Stimulated activated effector memory CD8-positive, alpha-beta T cell treated with anti-CD3 and anti-CD28 coated beads, Interleukin-12 subunit alpha, Interleukin-12 subunit beta, amount 100 ng/mL, for 72 hours (primary cell): ENCODE results near the gene TAF13.

ENCODE experiments used
- ATAC-seq: fragments of 150-1000 bp; cut with Tn5 transposase; 2 replicates; pipeline ENCODE4 v1.10.0; 2021
- DNase-seq, 2 donors: peaks; one replicate each; pipeline ENCODE4 v3.0.0; 2021 to 2022; ENCODE audit warnings: low spot score in 2 of 2
- H3K27ac Mint-ChIP-seq: one replicate; pipeline ENCODE4 v1.8.0; 2022; ENCODE audit warnings: mild to moderate bottlenecking, mixed read lengths
- H3K36me3 Mint-ChIP-seq: one replicate; pipeline ENCODE4 v1.8.0; 2022; ENCODE audit warnings: mild to moderate bottlenecking, mixed read lengths
- H3K4me1 Mint-ChIP-seq: one replicate; pipeline ENCODE4 v1.8.0; 2022; ENCODE audit warnings: mixed read lengths
- H3K4me3 Mint-ChIP-seq: one replicate; pipeline ENCODE4 v1.8.0; 2022; ENCODE audit warnings: mild to moderate bottlenecking, mixed read lengths
- H3K9me3 Mint-ChIP-seq: one replicate; pipeline ENCODE4 v1.8.0; 2022; ENCODE audit warnings: mixed read lengths

Gene TAF13

GRCh38 chr1:109075531-109076490 is at the start of gene TAF13:
TSS of gene TAF13 (minus strand) at chr1:109076003. CDS start at chr1:109075947, 56 bp downstream.
- H3K4me3 Mint-ChIP-seq = peak within 1 kb of the TSS; percentile 98
- peak within 1 kb of the TSS; percentile 99 for H3K27ac Mint-ChIP-seq
- no peaks in the 10 kb centered on the region for H3K9me3 Mint-ChIP-seq
- peak; percentile 100 for ATAC-seq
- DNase-seq = peak; percentile 77 to 93
- peaks cover 34% of the 10 kb centered on the region for H3K36me3 Mint-ChIP-seq
- H3K4me1 Mint-ChIP-seq = peaks cover 22% of the 10 kb centered on the region

- no peak overlapping the region for H3K4me3 Mint-ChIP-seq
- ATAC-seq (no peak), DNase-seq (no peak)
- H3K27ac Mint-ChIP-seq = no peak overlapping the region
- H3K36me3 Mint-ChIP-seq = peaks cover 7% of the 10 kb centered on the region
- H3K4me1 Mint-ChIP-seq = peaks cover 8% of the 10 kb centered on the region
- H3K9me3 Mint-ChIP-seq = no peaks in the 10 kb centered on the region
These were observed 44.6 kb upstream of the TAF13 start for GRCh38 chr1:109120356-109120755.

- Mint-ChIP-seq H3K4me1 (peaks cover 25% of the 10 kb centered on the region), H3K27ac (no peak overlapping the region), H3K4me3 (no peak overlapping the region), H3K36me3 (peaks cover 8% of the 10 kb centered on the region), H3K9me3 (no peaks in the 10 kb centered on the region)
- DNase-seq (no peak), ATAC-seq (no peak)
These were observed 42.3 kb upstream of the TAF13 start for GRCh38 chr1:109118089-109118488.

GRCh38 chr1:109116286-109116685 is 40.5 kb upstream of the TAF13 start:
- no peaks in the 10 kb centered on the region for H3K9me3 Mint-ChIP-seq
- peaks cover 13% of the 10 kb centered on the region for H3K36me3 Mint-ChIP-seq
- no peak for DNase-seq
- H3K4me3 Mint-ChIP-seq = no peak overlapping the region
- peak overlapping the region; percentile 74 for H3K27ac Mint-ChIP-seq
- peaks cover 32% of the 10 kb centered on the region for H3K4me1 Mint-ChIP-seq
- ATAC-seq = no peak

- DNase-seq = no peak
- Mint-ChIP-seq H3K4me3 (no peak overlapping the region), H3K36me3 (peaks cover 13% of the 10 kb centered on the region), H3K4me1 (peaks cover 32% of the 10 kb centered on the region), H3K9me3 (no peaks in the 10 kb centered on the region), H3K27ac (peak overlapping the region; percentile 74)
- peak; percentile 59 for ATAC-seq
These were observed 39.9 kb upstream of the TAF13 start for GRCh38 chr1:109115685-109116084.

- ATAC-seq = no peak
- H3K36me3 Mint-ChIP-seq = peaks cover 13% of the 10 kb centered on the region
- peaks cover 32% of the 10 kb centered on the region for H3K4me1 Mint-ChIP-seq
- DNase-seq = no peak
- H3K27ac Mint-ChIP-seq = no peak overlapping the region
- H3K9me3 Mint-ChIP-seq = no peaks in the 10 kb centered on the region
- H3K4me3 Mint-ChIP-seq = peak overlapping the region; percentile 87
These were observed 38.5 kb upstream of the TAF13 start for GRCh38 chr1:109114342-109114674.

GRCh38 chr1:109113590-109114341 is 38.0 kb upstream of the TAF13 start, which contains the start of gene ELAPOR1:
TSS of gene ELAPOR1 (plus strand) at chr1:109114115. CDS start at chr1:109114184, 69 bp downstream.
- Mint-ChIP-seq H3K4me3 (peak within 1 kb of the TSS; percentile 87), H3K36me3 (peaks cover 13% of the 10 kb centered on the region), H3K27ac (peak within 1 kb of the TSS; percentile 90), H3K4me1 (peaks cover 32% of the 10 kb centered on the region), H3K9me3 (no peaks in the 10 kb centered on the region)
- ATAC-seq = peak; percentile 87
- DNase-seq = peak; percentile 55 to 87

- H3K4me1 Mint-ChIP-seq = peaks cover 32% of the 10 kb centered on the region
- H3K36me3 Mint-ChIP-seq = peaks cover 13% of the 10 kb centered on the region
- H3K4me3 Mint-ChIP-seq = peak overlapping the region; percentile 87
These were observed 37.0 kb upstream of the TAF13 start for GRCh38 chr1:109112652-109113285.

GRCh38 chr1:109112056-109112651 is 36.4 kb upstream of the TAF13 start:
- Mint-ChIP-seq H3K9me3 (no peaks in the 10 kb centered on the region), H3K4me3 (peak overlapping the region; percentile 87), H3K27ac (peak overlapping the region; percentile 90), H3K36me3 (peaks cover 13% of the 10 kb centered on the region), H3K4me1 (peaks cover 32% of the 10 kb centered on the region)
- DNase-seq (no peak), ATAC-seq (no peak)

More at GRCh38 chr1:109112652-109113285, 37.0 kb upstream of the TAF13 start:
- DNase-seq = peak; percentile 86 to 96
- peak; percentile 74 for ATAC-seq
- no peaks in the 10 kb centered on the region for H3K9me3 Mint-ChIP-seq
- H3K27ac Mint-ChIP-seq = peak overlapping the region; percentile 90

- H3K36me3 Mint-ChIP-seq = peaks cover 13% of the 10 kb centered on the region
- no peak overlapping the region for H3K27ac Mint-ChIP-seq
- ATAC-seq (no peak), DNase-seq (no peak)
- H3K9me3 Mint-ChIP-seq = no peaks in the 10 kb centered on the region
- peaks cover 32% of the 10 kb centered on the region for H3K4me1 Mint-ChIP-seq
- H3K4me3 Mint-ChIP-seq = no peak overlapping the region
These were observed 35.7 kb upstream of the TAF13 start for GRCh38 chr1:109111386-109112055.

- ATAC-seq (no peak), DNase-seq (no peak)
- peaks cover 7% of the 10 kb centered on the region for H3K36me3 Mint-ChIP-seq
- H3K27ac Mint-ChIP-seq = peak overlapping the region; percentile 2
- no peak overlapping the region for H3K4me3 Mint-ChIP-seq
- peaks cover 22% of the 10 kb centered on the region for H3K4me1 Mint-ChIP-seq
- H3K9me3 Mint-ChIP-seq = no peaks in the 10 kb centered on the region
These were observed 34.1 kb upstream of the TAF13 start for GRCh38 chr1:109109906-109110305.

- peaks cover 4% of the 10 kb centered on the region for H3K4me1 Mint-ChIP-seq
- DNase-seq (no peak), ATAC-seq (no peak)
- no peak overlapping the region for H3K4me3 Mint-ChIP-seq
- H3K9me3 Mint-ChIP-seq = no peaks in the 10 kb centered on the region
- H3K27ac Mint-ChIP-seq = no peak overlapping the region
- H3K36me3 Mint-ChIP-seq = peaks cover 17% of the 10 kb centered on the region
These were observed 32.0 kb upstream of the TAF13 start for GRCh38 chr1:109107785-109108184.

GRCh38 chr1:109105881-109106280 is 30.1 kb upstream of the TAF13 start:
- Mint-ChIP-seq H3K4me1 (no peaks in the 10 kb centered on the region), H3K4me3 (no peak overlapping the region), H3K36me3 (peaks cover 31% of the 10 kb centered on the region), H3K27ac (no peak overlapping the region), H3K9me3 (no peaks in the 10 kb centered on the region)
- DNase-seq = no peak
- no peak for ATAC-seq

- no peak for DNase-seq
- ATAC-seq = no peak
- Mint-ChIP-seq H3K36me3 (peaks cover 44% of the 10 kb centered on the region), H3K9me3 (no peaks in the 10 kb centered on the region), H3K4me3 (no peak overlapping the region), H3K4me1 (peaks cover 6% of the 10 kb centered on the region), H3K27ac (no peak overlapping the region)
These were observed 28.8 kb upstream of the TAF13 start for GRCh38 chr1:109104364-109105151.
